DOHH2 (cell line): ENCODE measurements around the gene ACTN3.

Experiments
- EZH2phosphoT487 ChIP-seq: fragments of 200-600 bp; sonication (generic); IDR thresholded peaks from 2 replicates; pipeline ENCODE4 v1.6.1; 2017; ENCODE audit warnings: borderline replicate concordance, mild to moderate bottlenecking, antibody characterized with exemption, low read length, moderate library complexity, mixed read lengths
- TF ChIP-seq, protein P1 (sequence below): fragments of 200-600 bp; sonication (generic); IDR thresholded peaks from one replicate; pipeline ENCODE4 v1.5.1; 2014; ENCODE audit warnings: antibody characterized with exemption, mild to moderate bottlenecking, low read depth, low read length; ENCODE audit not compliant: poor library complexity, severe bottlenecking

DNA sequence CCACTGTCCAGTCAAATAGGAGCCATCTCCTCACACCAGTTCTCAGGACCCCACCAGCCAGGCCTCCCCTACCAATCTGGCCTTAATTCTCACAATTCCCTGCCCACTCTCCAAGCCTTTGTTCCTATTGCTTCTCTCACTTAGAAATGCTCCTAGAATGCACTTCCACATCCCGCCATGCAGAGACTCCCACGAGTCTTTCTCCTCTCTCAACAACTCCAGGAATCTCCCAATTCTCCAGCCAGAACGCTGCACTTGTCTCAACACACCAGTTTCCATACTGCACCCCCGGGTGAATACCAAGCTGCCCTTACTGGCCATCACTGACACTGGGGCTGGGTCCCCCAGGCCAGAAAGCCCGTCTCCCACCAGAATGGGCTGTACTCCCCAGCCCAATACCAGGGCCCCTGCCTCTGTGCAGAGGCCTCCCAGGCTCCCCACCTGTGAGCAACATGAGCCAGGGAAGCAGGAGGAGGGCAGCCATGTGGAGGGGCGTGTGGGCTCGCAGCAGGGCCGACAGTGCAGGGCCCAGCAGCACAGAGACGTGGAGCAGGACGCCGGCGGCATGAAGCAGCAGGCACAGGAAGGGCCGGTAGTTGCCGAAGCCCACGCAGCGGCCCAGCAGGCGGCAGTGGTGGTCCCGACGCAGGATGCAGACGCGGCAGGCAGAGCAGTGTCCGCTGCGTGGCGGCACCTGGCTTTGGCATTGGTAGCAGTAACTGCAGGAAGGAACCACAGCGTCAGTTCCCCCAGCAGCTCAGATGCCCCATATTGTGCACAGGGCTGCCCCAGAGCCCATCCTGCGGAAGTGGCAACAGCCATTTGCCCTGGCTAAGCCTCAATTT lies 3.2 kb upstream of the ACTN3 start:
- TF ChIP-seq, protein P1, sequence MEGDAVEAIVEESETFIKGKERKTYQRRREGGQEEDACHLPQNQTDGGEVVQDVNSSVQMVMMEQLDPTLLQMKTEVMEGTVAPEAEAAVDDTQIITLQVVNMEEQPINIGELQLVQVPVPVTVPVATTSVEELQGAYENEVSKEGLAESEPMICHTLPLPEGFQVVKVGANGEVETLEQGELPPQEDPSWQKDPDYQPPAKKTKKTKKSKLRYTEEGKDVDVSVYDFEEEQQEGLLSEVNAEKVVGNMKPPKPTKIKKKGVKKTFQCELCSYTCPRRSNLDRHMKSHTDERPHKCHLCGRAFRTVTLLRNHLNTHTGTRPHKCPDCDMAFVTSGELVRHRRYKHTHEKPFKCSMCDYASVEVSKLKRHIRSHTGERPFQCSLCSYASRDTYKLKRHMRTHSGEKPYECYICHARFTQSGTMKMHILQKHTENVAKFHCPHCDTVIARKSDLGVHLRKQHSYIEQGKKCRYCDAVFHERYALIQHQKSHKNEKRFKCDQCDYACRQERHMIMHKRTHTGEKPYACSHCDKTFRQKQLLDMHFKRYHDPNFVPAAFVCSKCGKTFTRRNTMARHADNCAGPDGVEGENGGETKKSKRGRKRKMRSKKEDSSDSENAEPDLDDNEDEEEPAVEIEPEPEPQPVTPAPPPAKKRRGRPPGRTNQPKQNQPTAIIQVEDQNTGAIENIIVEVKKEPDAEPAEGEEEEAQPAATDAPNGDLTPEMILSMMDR: peak; percentile 62
- no peak for TF ChIP-seq EZH2phosphoT487
